ENCODE measurements around the gene DIO3.

Gene DIO3

DNA sequence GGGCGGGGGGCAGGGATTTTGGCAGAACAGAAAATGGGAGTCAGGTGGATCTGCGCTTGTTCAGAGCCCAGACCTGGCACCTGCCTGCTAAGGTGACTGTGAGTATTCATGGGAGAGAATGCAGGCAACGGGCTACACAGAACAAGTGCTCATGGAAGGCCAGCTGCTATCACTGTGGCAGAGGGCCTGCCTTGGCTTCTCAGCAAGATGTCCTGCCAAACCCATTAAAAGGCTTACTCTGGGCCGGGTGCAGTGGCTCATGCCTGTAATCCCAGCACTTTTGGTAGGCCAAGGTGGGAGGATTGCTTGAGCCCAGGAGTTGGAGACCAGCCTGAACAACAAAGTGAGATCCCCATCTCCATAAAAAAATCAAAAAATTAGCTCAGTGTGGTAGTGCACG lies 21.0 kb downstream of the DIO3 start:
- DNase-seq (ENCODE audit: low read depth, low spot score): no peak

DNA sequence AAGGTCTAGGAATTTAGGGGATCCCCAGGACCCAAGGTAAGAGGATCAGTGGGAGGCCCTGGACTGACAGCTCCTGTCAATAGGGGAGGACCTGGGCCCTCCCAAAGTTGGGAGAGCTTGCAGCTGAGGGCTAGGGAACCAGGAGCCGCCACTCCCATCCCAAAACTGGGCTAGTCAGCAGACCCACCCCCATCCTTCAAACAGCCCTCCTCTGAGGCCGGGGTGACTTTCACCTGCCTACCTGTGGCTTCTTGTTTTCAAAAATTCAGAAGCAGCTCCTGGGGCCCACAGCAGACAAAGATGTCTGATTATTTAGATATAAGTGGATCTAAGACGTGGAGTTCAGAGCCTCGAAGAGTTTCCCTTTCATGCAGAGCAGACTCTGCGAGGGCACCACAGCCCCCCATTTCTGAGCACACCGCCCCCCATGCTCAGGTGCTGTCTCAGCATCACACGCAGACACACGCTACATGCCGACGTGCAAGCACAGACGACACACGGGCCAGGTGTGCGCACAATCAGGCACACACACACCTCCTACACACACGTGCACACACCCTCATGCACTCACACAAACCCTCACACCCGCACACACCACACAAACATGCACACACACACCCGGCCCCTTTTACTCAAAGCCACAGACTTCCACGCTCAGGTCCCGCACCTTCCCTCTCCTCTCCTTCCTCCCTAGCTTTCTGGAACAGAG lies 21.9 kb downstream of the DIO3 start:
- DNase-seq (ENCODE audit: low read depth, low spot score): no peak

GRCh38 chr14:101583715-101584054 lies 22.4 kb downstream of the DIO3 start:
- DNase-seq (ENCODE audit: low read depth, low spot score): no peak

GRCh38 chr14:101584055-101584859 lies 23.0 kb downstream of the DIO3 start:
- DNase-seq (ENCODE audit: low read depth, low spot score): no peak

- DNase-seq (ENCODE audit: low read depth, low spot score): no peak
Measured at GRCh38 chr14:101585211-101585610, 23.9 kb downstream of the DIO3 start.

DNA sequence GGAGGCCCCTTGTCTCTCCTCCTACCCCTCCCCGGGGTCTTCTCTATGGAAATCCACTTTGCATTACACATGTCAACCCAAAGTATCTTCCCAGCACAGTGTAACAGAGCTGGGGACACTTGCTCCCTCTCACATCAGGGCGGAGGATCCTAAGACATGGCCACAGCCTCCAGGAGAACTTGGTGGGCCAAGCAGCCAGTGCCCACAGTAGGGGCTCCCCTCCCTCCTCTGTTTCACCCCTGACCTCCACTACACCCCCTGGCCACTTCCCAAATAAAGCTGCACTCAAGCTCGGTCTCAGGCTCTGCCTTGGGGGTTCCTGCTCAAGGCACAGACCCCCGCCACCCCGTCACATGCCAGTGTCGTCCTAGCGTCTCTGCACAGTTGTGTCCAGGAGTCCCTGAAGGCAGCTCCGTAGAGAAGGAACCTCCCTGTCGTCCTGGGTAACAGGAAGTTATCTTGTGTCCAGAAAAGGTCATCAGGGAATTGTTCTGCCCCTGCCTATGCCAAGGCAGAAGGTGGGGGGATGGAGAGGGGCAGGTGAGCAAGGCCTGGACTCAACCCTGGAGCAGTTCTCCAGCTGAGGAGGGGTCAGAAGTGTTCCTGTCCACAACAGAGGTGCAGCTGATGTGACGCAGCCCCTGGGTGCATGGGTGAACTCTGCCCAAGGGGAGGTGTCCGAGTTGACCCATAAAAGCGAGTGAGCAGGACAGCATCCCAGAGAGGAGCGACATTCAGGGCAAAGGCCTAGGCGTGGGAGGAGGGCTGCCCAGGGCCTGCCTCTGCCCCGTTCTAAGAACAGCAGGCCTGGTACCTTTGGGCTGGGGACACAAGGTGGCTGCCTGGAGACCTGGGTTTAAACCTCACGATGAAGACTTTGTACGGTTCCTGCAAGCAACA lies 25.5 kb downstream of the DIO3 start:
- DNase-seq (ENCODE audit: low read depth, low spot score): no peak

DNA sequence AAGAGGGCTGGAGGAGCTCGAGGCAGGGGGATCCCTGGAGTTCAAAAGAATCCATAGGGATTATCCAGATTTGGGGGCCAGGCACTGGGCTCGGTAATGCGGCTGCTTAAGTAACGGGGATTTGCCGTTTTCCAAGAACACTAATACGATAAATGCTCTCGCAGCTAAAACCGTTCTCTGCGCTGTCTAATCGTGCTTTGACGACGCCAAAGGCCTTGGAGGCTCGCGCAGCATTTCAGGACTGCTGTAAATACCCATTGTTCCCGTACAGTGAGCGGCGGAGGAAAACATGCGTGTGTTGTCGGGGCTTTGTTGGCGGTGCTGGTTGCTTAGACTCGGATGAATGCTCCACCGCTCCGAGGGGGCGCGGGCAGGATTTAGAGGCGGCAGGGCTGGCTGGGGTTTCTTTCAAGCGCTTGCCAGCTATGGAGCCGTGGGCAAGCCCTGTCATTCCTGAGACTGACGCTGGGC lies 26.2 kb downstream of the DIO3 start:
- DNase-seq (ENCODE audit: low read depth, low spot score): no peak

GRCh38 chr14:101588286-101588975 lies 27.1 kb downstream of the DIO3 start:
- DNase-seq (ENCODE audit: low read depth, low spot score): no peak

- DNase-seq (ENCODE audit: low read depth, low spot score): no peak
Measured at GRCh38 chr14:101588990-101589389, 27.7 kb downstream of the DIO3 start.

- no peak for DNase-seq (ENCODE audit: low read depth, low spot score)
Measured at GRCh38 chr14:101589486-101590015, 28.3 kb downstream of the DIO3 start.

GRCh38 chr14:101590062-101590461 lies 28.8 kb downstream of the DIO3 start:
- DNase-seq (ENCODE audit: low read depth, low spot score): no peak

GRCh38 chr14:101590616-101591015 lies 29.3 kb downstream of the DIO3 start:
- no peak for DNase-seq (ENCODE audit: low read depth, low spot score)

GRCh38 chr14:101591121-101591520 lies 29.8 kb downstream of the DIO3 start:
- DNase-seq (ENCODE audit: low read depth, low spot score): no peak

- DNase-seq (ENCODE audit: low read depth, low spot score): no peak
Measured at GRCh38 chr14:101591582-101591981, 30.3 kb downstream of the DIO3 start.

- DNase-seq (ENCODE audit: low read depth, low spot score): no peak
Measured at GRCh38 chr14:101593411-101594238, 32.3 kb downstream of the DIO3 start.

- DNase-seq (ENCODE audit: low read depth, low spot score): no peak
Measured at GRCh38 chr14:101594511-101595148, 33.3 kb downstream of the DIO3 start.

DNA sequence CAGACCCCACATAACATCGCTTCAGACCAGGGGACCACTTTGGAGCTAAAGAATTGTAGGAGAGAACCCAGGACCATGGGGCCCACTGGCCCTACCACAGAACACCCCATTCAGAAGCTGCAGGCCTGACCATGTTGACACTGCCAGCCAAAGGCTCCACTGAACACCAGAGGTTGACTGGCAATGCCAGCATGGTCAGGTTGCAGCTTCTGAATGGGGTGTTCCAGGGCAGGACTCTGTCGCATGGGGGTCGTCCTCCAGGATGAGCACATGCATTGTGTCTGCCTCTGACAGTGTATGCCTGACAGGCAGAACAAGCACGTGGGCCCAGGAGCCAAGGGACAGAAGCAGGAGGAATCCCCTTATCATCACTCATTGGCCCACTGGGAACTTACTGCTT lies 34.1 kb downstream of the DIO3 start:
- no peak for DNase-seq (ENCODE audit: low read depth, low spot score)

DNA sequence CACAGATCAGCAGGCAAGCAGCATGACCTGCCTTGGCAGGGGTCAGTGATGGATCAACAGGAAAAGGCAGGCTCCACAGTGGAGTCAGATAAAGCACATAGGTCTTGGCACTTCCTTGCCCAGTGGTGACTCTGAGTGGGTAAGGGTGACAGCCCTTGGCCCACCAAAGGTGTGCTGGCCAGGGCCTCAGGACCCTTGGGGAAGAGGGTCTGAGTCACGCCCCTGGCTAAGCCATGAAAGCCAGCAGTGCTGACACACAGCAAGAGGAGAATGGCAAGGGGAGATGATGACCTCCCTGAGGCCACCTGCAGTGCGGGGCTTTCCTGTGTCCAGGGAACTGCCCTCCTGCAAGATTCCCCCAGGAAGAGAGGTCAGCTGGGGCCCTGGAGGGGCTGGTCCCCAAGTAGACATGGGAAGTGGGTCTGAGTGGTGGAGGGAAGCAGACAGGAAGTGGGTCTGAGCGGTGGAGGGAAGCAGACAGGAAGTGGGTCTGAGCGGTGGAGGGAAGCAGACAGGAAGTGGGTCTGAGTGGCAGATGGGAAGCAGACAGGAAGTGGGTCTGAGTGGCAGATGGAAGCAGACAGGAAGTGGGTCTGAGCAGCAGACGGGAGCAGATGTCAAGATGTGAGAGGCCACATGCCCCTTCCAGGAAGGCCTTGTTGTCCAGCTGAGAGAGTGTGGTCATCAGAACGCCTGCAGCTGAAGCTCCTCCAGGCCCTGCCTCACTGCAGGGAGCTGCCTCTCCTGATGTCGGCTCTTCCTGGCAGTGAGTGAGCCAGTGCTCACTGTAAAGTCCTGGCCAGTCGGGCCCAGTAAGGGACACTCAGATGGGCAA lies 34.8 kb downstream of the DIO3 start:
- no peak for DNase-seq (ENCODE audit: low read depth, low spot score)

DNA sequence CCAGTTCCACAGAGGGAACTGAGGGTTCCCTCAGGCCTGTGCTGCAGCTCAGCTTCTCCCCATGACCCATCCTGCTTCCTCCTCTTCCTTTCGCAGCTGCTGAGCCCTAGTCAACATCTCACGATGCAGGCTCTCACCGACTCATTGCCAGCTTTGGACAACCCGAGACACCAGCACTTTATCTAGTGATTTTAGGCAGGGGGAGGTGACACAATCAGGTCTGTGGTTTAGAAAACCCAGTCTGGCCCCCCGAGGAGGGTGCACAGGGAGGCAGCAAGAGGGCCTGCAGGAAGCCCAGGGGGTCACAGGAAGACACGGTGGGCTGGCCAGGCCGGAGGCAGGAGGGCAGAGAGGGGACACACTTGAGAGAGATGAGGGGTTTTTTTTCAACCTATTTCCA lies 35.4 kb downstream of the DIO3 start:
- no peak for DNase-seq (ENCODE audit: low read depth, low spot score)

Data from activated naive CD8-positive, alpha-beta T cell treated with anti-CD3 and anti-CD28 coated beads, Interleukin-2, amount 50 U/mL, for 16 hours (primary cell).